Neuron (in vitro differentiated cells): ENCODE measurements around the gene ATXN7L1.
"Not testable (repeated sequence)": the region's sequence is repeated elsewhere in the genome, so short reads cannot be mapped to it uniquely, and the experiment has no call there.

Experiments
- H2AFZ ChIP-seq: one replicate; pipeline ENCODE4 v1.6.1; 2013; ENCODE audit warnings: low read depth, mild to moderate bottlenecking, inconsistent platforms, low read length, moderate library complexity
- H3K27me3 ChIP-seq: one replicate; pipeline ENCODE4 v1.6.1; 2013; ENCODE audit warnings: low read length; ENCODE audit not compliant: insufficient read depth
- H3K36me3 ChIP-seq: one replicate; pipeline ENCODE4 v1.6.1; 2013; ENCODE audit warnings: low read length; ENCODE audit not compliant: insufficient read depth
- H3K4me1 ChIP-seq: one replicate; pipeline ENCODE4 v1.6.1; 2013; ENCODE audit warnings: low read length; ENCODE audit not compliant: insufficient read depth
- H3K4me3 ChIP-seq: 2 replicates; pipeline ENCODE4 v1.5.1; 2013; ENCODE audit warnings: mild to moderate bottlenecking, low read length, moderate library complexity
- H3K9me3 ChIP-seq: one replicate; pipeline ENCODE4 v1.6.1; 2013; ENCODE audit warnings: low read length

Gene ATXN7L1

GRCh38 chr7:105614341-105614840 lies 262.0 kb downstream of the ATXN7L1 start:
- H3K4me1 ChIP-seq, result no peaks in the 10 kb centered on the region
- no peak overlapping the region for H2AFZ ChIP-seq
- H3K27me3 ChIP-seq, result no peaks in the 10 kb centered on the region
- no peaks in the 10 kb centered on the region for H3K9me3 ChIP-seq
- H3K4me3 ChIP-seq, result no peak overlapping the region
- H3K36me3 ChIP-seq, result peaks cover 43% of the 10 kb centered on the region

GRCh38 chr7:105613611-105614330 lies 262.6 kb downstream of the ATXN7L1 start:
- H2AFZ ChIP-seq, result no peak overlapping the region
- H3K4me3 ChIP-seq, result no peak overlapping the region
- no peaks in the 10 kb centered on the region for H3K4me1 ChIP-seq
- peaks cover 42% of the 10 kb centered on the region for H3K36me3 ChIP-seq
- no peaks in the 10 kb centered on the region for H3K9me3 ChIP-seq
- no peaks in the 10 kb centered on the region for H3K27me3 ChIP-seq

- Histone ChIP-seq H3K27me3 (no peaks in the 10 kb centered on the region), H3K36me3 (peaks cover 34% of the 10 kb centered on the region), H2AFZ (no peak overlapping the region), H3K9me3 (no peaks in the 10 kb centered on the region), H3K4me1 (no peaks in the 10 kb centered on the region), H3K4me3 (no peak overlapping the region)
Measured at GRCh38 chr7:105612806-105613205, 263.6 kb downstream of the ATXN7L1 start.

- Histone ChIP-seq H2AFZ (no peak overlapping the region), H3K27me3 (no peaks in the 10 kb centered on the region), H3K4me3 (no peak overlapping the region), H3K36me3 (peaks cover 30% of the 10 kb centered on the region), H3K4me1 (peaks cover under 1% of the 10 kb centered on the region), H3K9me3 (no peaks in the 10 kb centered on the region)
Measured at GRCh38 chr7:105611856-105612775, 264.3 kb downstream of the ATXN7L1 start.

GRCh38 chr7:105610165-105610930 lies 266.1 kb downstream of the ATXN7L1 start:
- Histone ChIP-seq H2AFZ (no peak overlapping the region), H3K36me3 (peaks cover 22% of the 10 kb centered on the region), H3K4me1 (peaks cover 4% of the 10 kb centered on the region), H3K27me3 (no peaks in the 10 kb centered on the region), H3K4me3 (no peak overlapping the region), H3K9me3 (no peaks in the 10 kb centered on the region)

GRCh38 chr7:105602325-105603305 lies 273.8 kb downstream of the ATXN7L1 start:
- peaks cover 4% of the 10 kb centered on the region for H3K4me1 ChIP-seq
- H2AFZ ChIP-seq, result no peak overlapping the region
- H3K9me3 ChIP-seq, result no peaks in the 10 kb centered on the region
- no peaks in the 10 kb centered on the region for H3K27me3 ChIP-seq
- no peak overlapping the region for H3K4me3 ChIP-seq
- H3K36me3 ChIP-seq, result peaks cover 3% of the 10 kb centered on the region

- Histone ChIP-seq H3K27me3 (no peaks in the 10 kb centered on the region), H3K4me3 (no peak overlapping the region), H3K36me3 (no peaks in the 10 kb centered on the region), H3K4me1 (no peaks in the 10 kb centered on the region), H3K9me3 (no peaks in the 10 kb centered on the region), H2AFZ (no peak overlapping the region)
Measured at GRCh38 chr7:105600720-105601550, 275.5 kb downstream of the ATXN7L1 start.

GRCh38 chr7:105599551-105599950 lies 276.8 kb downstream of the ATXN7L1 start:
- H3K4me1 ChIP-seq, result no peaks in the 10 kb centered on the region
- no peak overlapping the region for H3K4me3 ChIP-seq
- no peaks in the 10 kb centered on the region for H3K9me3 ChIP-seq
- H3K36me3 ChIP-seq, result no peaks in the 10 kb centered on the region
- no peaks in the 10 kb centered on the region for H3K27me3 ChIP-seq
- H2AFZ ChIP-seq, result no peak overlapping the region

- H3K9me3 ChIP-seq, H3K4me1 ChIP-seq, H3K27me3 ChIP-seq, H3K4me3 ChIP-seq, H2AFZ ChIP-seq, H3K36me3 ChIP-seq: not testable (repeated sequence)
Measured at GRCh38 chr7:105599080-105599479, 277.3 kb downstream of the ATXN7L1 start.

- H3K4me3 ChIP-seq, result no peak overlapping the region
- no peaks in the 10 kb centered on the region for H3K9me3 ChIP-seq
- no peaks in the 10 kb centered on the region for H3K4me1 ChIP-seq
- H3K36me3 ChIP-seq, result no peaks in the 10 kb centered on the region
- no peak overlapping the region for H2AFZ ChIP-seq
- no peaks in the 10 kb centered on the region for H3K27me3 ChIP-seq
Measured at GRCh38 chr7:105596866-105597265, 279.5 kb downstream of the ATXN7L1 start.

GRCh38 chr7:105594034-105594433 lies 282.4 kb downstream of the ATXN7L1 start:
- Histone ChIP-seq H3K9me3 (no peaks in the 10 kb centered on the region), H3K36me3 (no peaks in the 10 kb centered on the region), H2AFZ (no peak overlapping the region), H3K27me3 (no peaks in the 10 kb centered on the region), H3K4me3 (no peak overlapping the region), H3K4me1 (no peaks in the 10 kb centered on the region)
